GM23338 (cell line): ENCODE data around the gene KAT2B. TPM values are rescaled to one million over a fixed set of nuclear protein-coding genes. Genes with fewer than 3 reads are reported as not detected.

ENCODE experiments used
- ATAC-seq: fragments of 200-7000 bp; cut with Tn5 transposase; 3 replicates; pipeline ENCODE4 v1.9.1; 2020
- DNase-seq: peaks from one replicate; pipeline ENCODE4 v3.0.0-alpha.2; 2015; ENCODE audit warnings: low spot score
- H2AFZ ChIP-seq: fragments of 200-600 bp; sonication (generic); 2 replicates; pipeline ENCODE4 v1.8.0; 2016; ENCODE audit warnings: antibody characterized with exemption, mild to moderate bottlenecking, moderate library complexity
- H3F3A ChIP-seq: fragments of 200-600 bp; sonication (generic); replicated peaks from 2 replicates; pipeline ENCODE4 v1.8.0; 2017; ENCODE audit warnings: antibody characterized with exemption, mixed run types, low read depth
- H3K27ac ChIP-seq: fragments of 200-600 bp; sonication (generic); 2 replicates; pipeline ENCODE4 v1.6.1; 2016; ENCODE audit warnings: low read depth
- H3K27me3 ChIP-seq: fragments of 200-600 bp; sonication (generic); 2 replicates; pipeline ENCODE4 v1.8.0; 2016; ENCODE audit warnings: mild to moderate bottlenecking, mixed run types, moderate library complexity; ENCODE audit not compliant: insufficient read depth
- H3K36me3 ChIP-seq: fragments of 200-600 bp; sonication (generic); 2 replicates; pipeline ENCODE4 v1.8.0; 2016; ENCODE audit warnings: mild to moderate bottlenecking; ENCODE audit not compliant: insufficient read depth
- H3K4me1 ChIP-seq: fragments of 200-600 bp; sonication (generic); 2 replicates; pipeline ENCODE4 v1.8.0; 2016; ENCODE audit warnings: mild to moderate bottlenecking, moderate library complexity; ENCODE audit not compliant: insufficient read depth
- H3K4me2 ChIP-seq: fragments of 200-600 bp; sonication (generic); 2 replicates; pipeline ENCODE4 v1.7.1; 2017; ENCODE audit warnings: mixed run types
- H3K4me3 ChIP-seq: fragments of 200-600 bp; sonication (generic); 2 replicates; pipeline ENCODE4 v1.6.1; 2016; ENCODE audit warnings: mixed run types
- H3K79me2 ChIP-seq: fragments of 200-600 bp; sonication (generic); replicated peaks from 2 replicates; pipeline ENCODE4 v1.8.0; 2017; ENCODE audit warnings: mild to moderate bottlenecking; ENCODE audit not compliant: insufficient read depth
- H3K9me2 ChIP-seq: fragments of 200-600 bp; sonication (generic); 2 replicates; pipeline ENCODE4 v1.8.0; 2017; ENCODE audit not compliant: insufficient read depth
- H4K20me1 ChIP-seq: fragments of 200-600 bp; sonication (generic); replicated peaks from 2 replicates; pipeline ENCODE4 v1.8.0; 2017; ENCODE audit warnings: mild to moderate bottlenecking; ENCODE audit not compliant: insufficient read depth
- H3K27ac Mint-ChIP-seq: 2 replicates; pipeline ENCODE4 v1.8.0; 2020; ENCODE audit warnings: inconsistent platforms, mild to moderate bottlenecking, moderate library complexity, mixed read lengths
- H3K27me3 Mint-ChIP-seq: 3 replicates; pipeline ENCODE4 v1.8.0; 2022; ENCODE audit warnings: low read depth, mild to moderate bottlenecking, moderate library complexity, mixed read lengths, inconsistent platforms; ENCODE audit not compliant: insufficient read depth, poor library complexity
- H3K36me3 Mint-ChIP-seq: 3 replicates; pipeline ENCODE4 v1.8.0; 2021; ENCODE audit warnings: low read depth, mild to moderate bottlenecking, inconsistent platforms, moderate library complexity, mixed read lengths
- H3K4me1 Mint-ChIP-seq: 3 replicates; pipeline ENCODE4 v1.8.0; 2020; ENCODE audit warnings: mild to moderate bottlenecking, inconsistent platforms, mixed read lengths
- H3K4me3 Mint-ChIP-seq: 3 replicates; pipeline ENCODE4 v1.8.0; 2021; ENCODE audit warnings: moderate library complexity, mild to moderate bottlenecking, inconsistent platforms, mixed read lengths
- H3K9me3 Mint-ChIP-seq: 3 replicates; pipeline ENCODE4 v1.8.0; 2020; ENCODE audit warnings: moderate library complexity, mild to moderate bottlenecking, inconsistent platforms, mixed read lengths
- CREB1 ChIP-seq: fragments of 250-450 bp; sonication (Bioruptor Pico); IDR thresholded peaks from 2 replicates; pipeline ENCODE4 v1.5.0; 2020; ENCODE audit warnings: low read depth, mild to moderate bottlenecking, moderate library complexity
- EZH2 ChIP-seq: fragments of 200-600 bp; sonication (generic); IDR thresholded peaks from one replicate; pipeline ENCODE4 v1.8.0; 2017; ENCODE audit warnings: antibody characterized with exemption, mild to moderate bottlenecking, low read depth; ENCODE audit not compliant: unreplicated experiment
- POLR2AphosphoS5 ChIP-seq: IDR thresholded peaks from 2 replicates; pipeline ENCODE4 v1.6.1; 2016; ENCODE audit warnings: antibody characterized with exemption, low read depth
- ZNF331 ChIP-seq: fragments of 250-450 bp; sonication (Bioruptor Pico); IDR thresholded peaks from 2 replicates; pipeline ENCODE4 v1.5.0; 2020; ENCODE audit warnings: low read depth, mild to moderate bottlenecking, moderate library complexity
- polyA plus RNA-seq: library from polyadenylated mRNA; unstranded; fragments of >200 nt; fragmentation: Nextera tagmentation; extraction: Ambion mirVana; gene quantifications from 2 replicates; pipeline ENCODE4 v1.2.1, GENCODE V29; 2016
- total RNA-seq: library from RNA; depleted of rRNA; stranded (reverse); fragments of >200 nt; shearing (Covaris generic); gene quantifications from 2 replicates; pipeline ENCODE4 v1.2.3, GENCODE V29; 2014
- TF ChIP-seq, protein P1 (sequence below), 2 experiments: fragments of 200-600 bp in 1 of 2; sonication (generic) in 1 of 2; conservative IDR thresholded peaks; 2 replicates each; pipeline versions ENCODE4 v1.5.1 to v1.6.1; 2016 to 2017; ENCODE audit warnings: antibody characterized with exemption in 2 of 2, low read depth in 2 of 2, mild to moderate bottlenecking in 2 of 2, moderate library complexity in 1 of 2
- TF ChIP-seq, protein P2 (sequence below): IDR thresholded peaks from 2 replicates; pipeline ENCODE4 v1.6.1; 2016; ENCODE audit warnings: antibody characterized with exemption
- TF ChIP-seq, protein P3 (sequence below): fragments of 250-450 bp; sonication (Bioruptor Pico); IDR thresholded peaks from 2 replicates; pipeline ENCODE4 v1.5.0; 2020; ENCODE audit warnings: mild to moderate bottlenecking, moderate library complexity

The KAT2B gene
- total and polyA plus RNA-seq, 2 experiments from 2014 or later = 1.3 to 4.4 TPM

DNA sequence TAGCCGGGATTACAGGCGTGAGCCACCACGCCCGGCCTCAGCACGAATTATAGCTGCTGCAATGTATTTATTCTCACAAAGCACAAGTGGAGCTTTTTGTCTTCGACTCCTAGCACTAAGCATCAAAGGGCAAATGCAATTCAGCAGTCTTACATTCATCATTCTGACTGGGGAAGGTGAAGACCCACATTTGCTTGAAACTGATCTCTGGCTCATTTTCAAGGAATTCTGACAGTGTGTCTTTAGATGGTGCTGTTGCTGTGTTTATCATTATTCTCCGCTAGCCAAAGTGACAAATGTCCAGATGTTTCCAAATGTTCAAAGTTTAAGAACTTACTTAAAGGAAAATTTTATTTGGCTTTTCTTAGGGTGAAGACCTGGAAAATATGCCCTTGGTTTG lies 89.9 kb downstream of the KAT2B start:
- Histone ChIP-seq H3K4me2 (no peak overlapping the region), H3F3A (no peaks in the 10 kb centered on the region), H3K27ac (no peak overlapping the region), H3K9me2 (no peaks in the 10 kb centered on the region), H3K4me3 (no peak overlapping the region), H3K36me3 (no peaks in the 10 kb centered on the region), H3K27me3 (no peaks in the 10 kb centered on the region), H3K4me1 (no peaks in the 10 kb centered on the region), H2AFZ (no peak overlapping the region), H4K20me1 (no peaks in the 10 kb centered on the region), H3K79me2 (no peaks in the 10 kb centered on the region)
- H3K4me3 Mint-ChIP-seq = no peak overlapping the region
- no peaks in the 10 kb centered on the region for H3K9me3 Mint-ChIP-seq
- DNase-seq = no peak
- ATAC-seq = no peak
- TF ChIP-seq CREB1 (CRISPR knock-in tag) (no peak), POLR2AphosphoS5 (no peak)
- TF ChIP-seq, protein P1, sequence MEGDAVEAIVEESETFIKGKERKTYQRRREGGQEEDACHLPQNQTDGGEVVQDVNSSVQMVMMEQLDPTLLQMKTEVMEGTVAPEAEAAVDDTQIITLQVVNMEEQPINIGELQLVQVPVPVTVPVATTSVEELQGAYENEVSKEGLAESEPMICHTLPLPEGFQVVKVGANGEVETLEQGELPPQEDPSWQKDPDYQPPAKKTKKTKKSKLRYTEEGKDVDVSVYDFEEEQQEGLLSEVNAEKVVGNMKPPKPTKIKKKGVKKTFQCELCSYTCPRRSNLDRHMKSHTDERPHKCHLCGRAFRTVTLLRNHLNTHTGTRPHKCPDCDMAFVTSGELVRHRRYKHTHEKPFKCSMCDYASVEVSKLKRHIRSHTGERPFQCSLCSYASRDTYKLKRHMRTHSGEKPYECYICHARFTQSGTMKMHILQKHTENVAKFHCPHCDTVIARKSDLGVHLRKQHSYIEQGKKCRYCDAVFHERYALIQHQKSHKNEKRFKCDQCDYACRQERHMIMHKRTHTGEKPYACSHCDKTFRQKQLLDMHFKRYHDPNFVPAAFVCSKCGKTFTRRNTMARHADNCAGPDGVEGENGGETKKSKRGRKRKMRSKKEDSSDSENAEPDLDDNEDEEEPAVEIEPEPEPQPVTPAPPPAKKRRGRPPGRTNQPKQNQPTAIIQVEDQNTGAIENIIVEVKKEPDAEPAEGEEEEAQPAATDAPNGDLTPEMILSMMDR (conservative IDR thresholded peaks at IDR 0.05; ENCODE audit: low read depth in 2 of 2) = peak; percentile 21 to 41; a peak in 3 of 4 replicates
- H3K36me3 Mint-ChIP-seq = no peaks in the 10 kb centered on the region
- H3K4me1 Mint-ChIP-seq = no peaks in the 10 kb centered on the region
- H3K27ac Mint-ChIP-seq = no peak overlapping the region
- peaks cover 1% of the 10 kb centered on the region for H3K27me3 Mint-ChIP-seq

DNA sequence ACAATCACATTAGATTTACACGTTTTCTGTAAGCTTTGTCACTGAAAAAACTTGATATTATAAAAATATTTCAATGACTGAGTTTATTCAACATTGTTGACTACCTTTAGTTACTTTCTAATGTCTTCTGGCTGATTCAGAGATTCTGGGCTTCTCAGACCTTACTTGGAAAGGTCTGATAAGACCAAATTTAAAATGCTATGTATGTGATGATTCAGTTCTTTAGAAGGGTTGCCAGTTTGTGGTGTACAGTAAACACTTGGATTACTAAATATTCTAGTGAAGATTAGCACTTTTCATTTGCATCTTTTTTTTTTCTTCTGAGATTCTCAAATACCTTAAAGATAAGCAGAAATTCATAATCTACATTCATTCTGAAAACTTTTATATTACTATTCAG lies 96.0 kb downstream of the KAT2B start:
- ATAC-seq = no peak
- H3K79me2 ChIP-seq = no peaks in the 10 kb centered on the region
- H3F3A ChIP-seq = no peaks in the 10 kb centered on the region
- Mint-ChIP-seq H3K27ac (no peak overlapping the region), H3K36me3 (no peaks in the 10 kb centered on the region), H3K4me1 (peaks cover 4% of the 10 kb centered on the region; the same call in 1 of the 3 replicates), H3K9me3 (no peaks in the 10 kb centered on the region), H3K4me3 (no peak overlapping the region), H3K27me3 (peaks cover 7% of the 10 kb centered on the region)
- no peak overlapping the region for H3K4me3 ChIP-seq
- H3K4me1 ChIP-seq = no peaks in the 10 kb centered on the region
- no peaks in the 10 kb centered on the region for H3K9me2 ChIP-seq
- TF ChIP-seq EZH2 = no peak
- TF ChIP-seq, protein P2, sequence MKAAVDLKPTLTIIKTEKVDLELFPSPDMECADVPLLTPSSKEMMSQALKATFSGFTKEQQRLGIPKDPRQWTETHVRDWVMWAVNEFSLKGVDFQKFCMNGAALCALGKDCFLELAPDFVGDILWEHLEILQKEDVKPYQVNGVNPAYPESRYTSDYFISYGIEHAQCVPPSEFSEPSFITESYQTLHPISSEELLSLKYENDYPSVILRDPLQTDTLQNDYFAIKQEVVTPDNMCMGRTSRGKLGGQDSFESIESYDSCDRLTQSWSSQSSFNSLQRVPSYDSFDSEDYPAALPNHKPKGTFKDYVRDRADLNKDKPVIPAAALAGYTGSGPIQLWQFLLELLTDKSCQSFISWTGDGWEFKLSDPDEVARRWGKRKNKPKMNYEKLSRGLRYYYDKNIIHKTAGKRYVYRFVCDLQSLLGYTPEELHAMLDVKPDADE = no peak
- H2AFZ ChIP-seq = no peak overlapping the region
- no peak overlapping the region for H3K4me2 ChIP-seq
- DNase-seq = no peak
- no peaks in the 10 kb centered on the region for H4K20me1 ChIP-seq
- no peak overlapping the region for H3K27ac ChIP-seq
- no peaks in the 10 kb centered on the region for H3K27me3 ChIP-seq
- no peaks in the 10 kb centered on the region for H3K36me3 ChIP-seq

DNA sequence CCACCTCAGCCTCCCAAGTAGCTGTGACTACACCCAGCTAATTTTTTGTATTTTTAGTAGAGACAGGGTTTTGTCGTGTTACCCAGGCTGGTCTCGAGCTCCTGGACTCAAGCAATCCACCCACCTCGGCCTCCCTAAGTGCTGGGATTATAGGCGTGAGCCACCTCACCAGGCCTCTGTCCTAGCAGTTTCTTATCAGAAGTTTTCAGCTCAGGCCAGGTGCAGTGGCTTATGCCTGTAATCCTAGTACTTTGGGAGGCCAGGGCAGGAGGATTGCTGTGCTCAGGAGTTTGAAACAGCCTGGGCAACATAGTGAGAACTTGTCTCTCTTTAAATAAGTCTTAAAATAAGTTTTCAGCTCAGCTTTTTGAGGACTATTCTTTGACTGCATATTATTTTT lies 97.4 kb downstream of the KAT2B start:
- no peaks in the 10 kb centered on the region for H3K27me3 ChIP-seq
- no peak overlapping the region for H2AFZ ChIP-seq
- no peaks in the 10 kb centered on the region for H3K36me3 ChIP-seq
- Mint-ChIP-seq H3K4me3 (no peak overlapping the region), H3K27me3 (peaks cover 7% of the 10 kb centered on the region), H3K27ac (peak overlapping the region; percentile 61; the same call in 1 of the 2 replicates), H3K36me3 (no peaks in the 10 kb centered on the region), H3K4me1 (peaks cover 14% of the 10 kb centered on the region), H3K9me3 (no peaks in the 10 kb centered on the region)
- DNase-seq (no peak), ATAC-seq (no peak)
- no peaks in the 10 kb centered on the region for H3F3A ChIP-seq
- no peaks in the 10 kb centered on the region; the same call in 1 of the 2 replicates for H3K4me1 ChIP-seq
- H4K20me1 ChIP-seq = no peaks in the 10 kb centered on the region
- no peaks in the 10 kb centered on the region for H3K9me2 ChIP-seq
- H3K4me2 ChIP-seq = no peak overlapping the region
- no peak overlapping the region for H3K4me3 ChIP-seq
- no peaks in the 10 kb centered on the region for H3K79me2 ChIP-seq
- H3K27ac ChIP-seq = no peak overlapping the region
- TF ChIP-seq ZNF331 = no peak
- TF ChIP-seq, protein P3, sequence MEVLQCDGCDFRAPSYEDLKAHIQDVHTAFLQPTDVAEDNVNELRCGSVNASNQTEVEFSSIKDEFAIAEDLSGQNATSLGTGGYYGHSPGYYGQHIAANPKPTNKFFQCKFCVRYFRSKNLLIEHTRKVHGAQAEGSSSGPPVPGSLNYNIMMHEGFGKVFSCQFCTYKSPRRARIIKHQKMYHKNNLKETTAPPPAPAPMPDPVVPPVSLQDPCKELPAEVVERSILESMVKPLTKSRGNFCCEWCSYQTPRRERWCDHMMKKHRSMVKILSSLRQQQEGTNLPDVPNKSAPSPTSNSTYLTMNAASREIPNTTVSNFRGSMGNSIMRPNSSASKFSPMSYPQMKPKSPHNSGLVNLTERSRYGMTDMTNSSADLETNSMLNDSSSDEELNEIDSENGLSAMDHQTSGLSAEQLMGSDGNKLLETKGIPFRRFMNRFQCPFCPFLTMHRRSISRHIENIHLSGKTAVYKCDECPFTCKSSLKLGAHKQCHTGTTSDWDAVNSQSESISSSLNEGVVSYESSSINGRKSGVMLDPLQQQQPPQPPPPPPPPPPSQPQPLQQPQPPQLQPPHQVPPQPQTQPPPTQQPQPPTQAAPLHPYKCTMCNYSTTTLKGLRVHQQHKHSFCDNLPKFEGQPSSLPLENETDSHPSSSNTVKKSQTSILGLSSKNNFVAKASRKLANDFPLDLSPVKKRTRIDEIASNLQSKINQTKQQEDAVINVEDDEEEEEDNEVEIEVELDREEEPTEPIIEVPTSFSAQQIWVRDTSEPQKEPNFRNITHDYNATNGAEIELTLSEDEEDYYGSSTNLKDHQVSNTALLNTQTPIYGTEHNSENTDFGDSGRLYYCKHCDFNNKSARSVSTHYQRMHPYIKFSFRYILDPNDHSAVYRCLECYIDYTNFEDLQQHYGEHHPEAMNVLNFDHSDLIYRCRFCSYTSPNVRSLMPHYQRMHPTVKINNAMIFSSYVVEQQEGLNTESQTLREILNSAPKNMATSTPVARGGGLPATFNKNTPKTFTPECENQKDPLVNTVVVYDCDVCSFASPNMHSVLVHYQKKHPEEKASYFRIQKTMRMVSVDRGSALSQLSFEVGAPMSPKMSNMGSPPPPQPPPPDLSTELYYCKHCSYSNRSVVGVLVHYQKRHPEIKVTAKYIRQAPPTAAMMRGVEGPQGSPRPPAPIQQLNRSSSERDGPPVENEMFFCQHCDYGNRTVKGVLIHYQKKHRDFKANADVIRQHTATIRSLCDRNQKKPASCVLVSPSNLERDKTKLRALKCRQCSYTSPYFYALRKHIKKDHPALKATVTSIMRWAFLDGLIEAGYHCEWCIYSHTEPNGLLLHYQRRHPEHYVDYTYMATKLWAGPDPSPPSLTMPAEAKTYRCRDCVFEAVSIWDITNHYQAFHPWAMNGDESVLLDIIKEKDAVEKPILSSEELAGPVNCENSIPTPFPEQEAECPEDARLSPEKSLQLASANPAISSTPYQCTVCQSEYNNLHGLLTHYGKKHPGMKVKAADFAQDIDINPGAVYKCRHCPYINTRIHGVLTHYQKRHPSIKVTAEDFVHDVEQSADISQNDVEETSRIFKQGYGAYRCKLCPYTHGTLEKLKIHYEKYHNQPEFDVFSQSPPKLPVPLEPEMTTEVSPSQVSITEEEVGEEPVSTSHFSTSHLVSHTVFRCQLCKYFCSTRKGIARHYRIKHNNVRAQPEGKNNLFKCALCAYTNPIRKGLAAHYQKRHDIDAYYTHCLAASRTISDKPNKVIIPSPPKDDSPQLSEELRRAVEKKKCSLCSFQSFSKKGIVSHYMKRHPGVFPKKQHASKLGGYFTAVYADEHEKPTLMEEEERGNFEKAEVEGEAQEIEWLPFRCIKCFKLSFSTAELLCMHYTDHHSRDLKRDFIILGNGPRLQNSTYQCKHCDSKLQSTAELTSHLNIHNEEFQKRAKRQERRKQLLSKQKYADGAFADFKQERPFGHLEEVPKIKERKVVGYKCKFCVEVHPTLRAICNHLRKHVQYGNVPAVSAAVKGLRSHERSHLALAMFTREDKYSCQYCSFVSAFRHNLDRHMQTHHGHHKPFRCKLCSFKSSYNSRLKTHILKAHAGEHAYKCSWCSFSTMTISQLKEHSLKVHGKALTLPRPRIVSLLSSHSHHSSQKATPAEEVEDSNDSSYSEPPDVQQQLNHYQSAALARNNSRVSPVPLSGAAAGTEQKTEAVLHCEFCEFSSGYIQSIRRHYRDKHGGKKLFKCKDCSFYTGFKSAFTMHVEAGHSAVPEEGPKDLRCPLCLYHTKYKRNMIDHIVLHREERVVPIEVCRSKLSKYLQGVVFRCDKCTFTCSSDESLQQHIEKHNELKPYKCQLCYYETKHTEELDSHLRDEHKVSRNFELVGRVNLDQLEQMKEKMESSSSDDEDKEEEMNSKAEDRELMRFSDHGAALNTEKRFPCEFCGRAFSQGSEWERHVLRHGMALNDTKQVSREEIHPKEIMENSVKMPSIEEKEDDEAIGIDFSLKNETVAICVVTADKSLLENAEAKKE (CRISPR knock-in tag) = no peak
